Measurements from ENCODE around the gene DIPK1B.

DNA sequence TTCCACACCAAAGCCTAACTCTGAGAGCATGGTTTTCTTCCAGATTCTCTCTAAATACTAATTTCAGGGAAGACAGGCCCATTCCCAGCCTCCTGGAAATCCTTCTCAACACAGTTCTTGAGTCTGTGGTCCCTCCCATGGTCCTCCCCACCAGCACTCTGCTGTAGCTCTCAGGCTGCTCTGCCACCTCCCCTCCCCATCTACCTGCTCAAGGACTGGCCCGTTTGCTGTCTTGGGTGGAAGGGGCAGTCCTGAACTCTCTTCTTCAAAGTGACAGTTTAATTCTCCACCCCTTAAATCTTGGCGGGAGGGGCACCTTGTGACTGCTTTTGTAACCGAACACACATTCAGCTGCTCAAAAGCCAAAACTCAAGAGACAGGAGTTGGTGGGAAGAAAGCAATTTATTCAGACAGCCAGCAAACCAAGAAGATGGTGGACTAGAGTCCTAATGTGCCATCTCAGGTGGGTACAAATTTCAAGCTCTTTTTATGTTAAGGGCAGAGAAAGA is 59.6 kb downstream of the DIPK1B start:
- TF ChIP-seq CTCF (IDR thresholded peaks at IDR 0.05; ENCODE audit: insufficient read depth, low read length) (no peak), REST (IDR thresholded peaks at IDR 0.05; ENCODE audit: insufficient replicate concordance, low read depth) (no peak), POLR2AphosphoS5 (IDR thresholded peaks at IDR 0.05; ENCODE audit: low read depth) (no peak)
